C4-2B (cell line): ENCODE data around the gene POLR1B.

ENCODE experiments used
- CTCF ChIP-seq: fragments of 450-650 bp; conservative IDR thresholded peaks from 2 replicates; pipeline ENCODE4 v1.5.1; 2017; ENCODE audit warnings: mild to moderate bottlenecking
- ZFX ChIP-seq: fragments of 450-650 bp; IDR thresholded peaks from 2 replicates; pipeline ENCODE4 v1.6.1; 2017

DNA sequence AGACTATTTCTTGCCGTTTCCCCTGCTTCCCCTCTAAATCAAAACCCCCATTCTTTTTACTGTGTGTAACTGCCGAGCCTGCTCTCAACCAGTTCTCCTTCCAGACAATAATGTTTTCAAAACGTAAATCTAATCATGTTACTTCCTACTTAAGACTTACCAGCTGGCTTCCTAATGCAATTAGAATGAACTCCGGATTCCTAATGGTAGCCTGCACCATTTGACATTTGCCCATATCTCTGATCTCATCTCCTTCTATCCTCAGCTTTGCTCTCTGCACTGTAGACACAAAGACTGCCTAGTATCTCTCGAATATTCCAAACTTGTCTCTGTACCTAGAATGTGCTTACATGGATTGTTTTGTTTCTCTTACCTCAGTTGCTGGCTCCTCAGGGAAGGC is 47.4 kb upstream of the POLR1B start:
- no peak for TF ChIP-seq CTCF
- no peak for TF ChIP-seq ZFX
